Prostate gland (tissue), 2 donors: Measurements from ENCODE around the gene IL2. TPM values are rescaled to one million over a fixed set of nuclear protein-coding genes. Genes with fewer than 3 reads are reported as not detected.

ENCODE experiments used
- DNase-seq: peaks from one replicate; pipeline ENCODE4 v3.0.0-alpha.2; 2019; ENCODE audit warnings: low spot score
- H3K27ac ChIP-seq, 2 donors: fragments of 200-600 bp; sonication (generic); 2 replicates each; pipeline ENCODE4 v1.5.1; 2017 to 2019
- H3K27me3 ChIP-seq: fragments of 200-600 bp; sonication (generic); replicated peaks from 2 replicates; pipeline ENCODE4 v1.5.1; 2019; ENCODE audit not compliant: insufficient read depth
- H3K36me3 ChIP-seq, 2 donors: fragments of 200-600 bp; sonication (generic); 1 replicate in 1 of 2; 2 replicates in 1 of 2; pipeline versions ENCODE4 v1.5.1 to v1.8.1; 2017 to 2019
- H3K4me1 ChIP-seq: fragments of 200-600 bp; sonication (generic); replicated peaks from 2 replicates; pipeline ENCODE4 v1.5.1; 2019
- H3K4me3 ChIP-seq, 2 donors: fragments of 200-600 bp; sonication (generic); 2 replicates each; pipeline ENCODE4 v1.5.1; 2017 to 2019
- H3K9me3 ChIP-seq: fragments of 200-600 bp; sonication (generic); 2 replicates; pipeline ENCODE4 v1.5.1; 2017
- CTCF ChIP-seq, 4 experiments: fragments of 200-600 bp in 2 of 4; fragments of 450-650 bp in 2 of 4; sonication (generic) in 2 of 4; IDR thresholded peaks; 1 replicate in 3 of 4; 2 replicates in 1 of 4; pipeline ENCODE4 v1.5.1; 2016 to 2019; ENCODE audit warnings: antibody characterized with exemption in 4 of 4, mild to moderate bottlenecking in 2 of 4, moderate library complexity in 2 of 4
- POLR2A ChIP-seq: fragments of 450-650 bp; IDR thresholded peaks from one replicate; pipeline ENCODE4 v1.6.1; 2016; ENCODE audit warnings: antibody characterized with exemption, mild to moderate bottlenecking
- POLR2AphosphoS5 ChIP-seq: sonication (generic); formaldehyde crosslinking; IDR thresholded peaks from one replicate; pipeline ENCODE4 v1.6.1; 2017; ENCODE audit warnings: antibody characterized with exemption
- WGBS: methylation state at CpG from one replicate; pipeline ENCODE4 v1.1.5; 2018; 5-methylcytosine and 5-hydroxymethylcytosine counted together
- intact Hi-C: fragments of 100-400 bp; cut with DNase I; formaldehyde crosslinking; loops from one replicate; pipeline ENCODE4 v1.14.2; 2022
- total RNA-seq, 2 donors: library from RNA; depleted of rRNA; stranded (reverse); fragments of >200 nt; gene quantifications; one replicate each; pipeline ENCODE4 v1.1.0, GENCODE V29; 2016

The IL2 gene
- total RNA-seq, 2 donors from 2014 or later = not detected

GRCh38 chr4:122476126-122476525 is 19.6 kb upstream of the IL2 start:
- TF ChIP-seq POLR2A (no peak), CTCF (IDR thresholded peaks at IDR 0.05) (no peak), POLR2AphosphoS5 (no peak)
- intact Hi-C loops = no loop called here

GRCh38 chr4:122475233-122475632 is 18.7 kb upstream of the IL2 start:
- no peaks in the 10 kb centered on the region for H3K4me1 ChIP-seq
- no peaks in the 10 kb centered on the region for H3K36me3 ChIP-seq
- TF ChIP-seq POLR2AphosphoS5 (no peak), POLR2A (no peak), CTCF (IDR thresholded peaks at IDR 0.05) (no peak)
- no peak overlapping the region for H3K27ac ChIP-seq
- H3K27me3 ChIP-seq = no peaks in the 10 kb centered on the region
- WGBS = 88% methylated on average over 3 of the region's 3 CpGs
- intact Hi-C loops = no loop called here
- no peaks in the 10 kb centered on the region for H3K9me3 ChIP-seq
- DNase-seq = no peak
- H3K4me3 ChIP-seq = no peak overlapping the region

More at GRCh38 chr4:122476126-122476525, 19.6 kb upstream of the IL2 start:
- Histone ChIP-seq H3K4me1 (no peaks in the 10 kb centered on the region), H3K27ac (no peak overlapping the region), H3K36me3 (no peaks in the 10 kb centered on the region), H3K4me3 (no peak overlapping the region), H3K27me3 (no peaks in the 10 kb centered on the region), H3K9me3 (no peaks in the 10 kb centered on the region)
- 40% methylated on average over 1 of the region's 1 CpG for WGBS
- DNase-seq = no peak

GRCh38 chr4:122469457-122469856 is 12.9 kb upstream of the IL2 start:
- Histone ChIP-seq H3K4me3 (no peak overlapping the region), H3K27me3 (no peaks in the 10 kb centered on the region), H3K36me3 (no peaks in the 10 kb centered on the region), H3K27ac (no peak overlapping the region), H3K9me3 (no peaks in the 10 kb centered on the region), H3K4me1 (no peaks in the 10 kb centered on the region)
- DNase-seq = no peak
- no peak for TF ChIP-seq CTCF (IDR thresholded peaks at IDR 0.05)
- TF ChIP-seq POLR2AphosphoS5 = no peak
- TF ChIP-seq POLR2A = no peak
- intact Hi-C loops = no loop called here
- 92% methylated on average over 1 of the region's 1 CpG for WGBS

GRCh38 chr4:122458625-122459024 is 2.1 kb upstream of the IL2 start:
- DNase-seq = no peak
- Histone ChIP-seq H3K4me3 (no peak overlapping the region), H3K4me1 (no peaks in the 10 kb centered on the region), H3K9me3 (no peaks in the 10 kb centered on the region), H3K27ac (no peak overlapping the region), H3K36me3 (no peaks in the 10 kb centered on the region), H3K27me3 (no peaks in the 10 kb centered on the region)
- TF ChIP-seq POLR2A (no peak), POLR2AphosphoS5 (no peak), CTCF (IDR thresholded peaks at IDR 0.05) (no peak)
- WGBS = 36% methylated on average over 5 of the region's 5 CpGs
- intact Hi-C loops = no loop called here

GRCh38 chr4:122453384-122453995 is 3.0 kb downstream of the IL2 start:
- Histone ChIP-seq H3K4me3 (no peak overlapping the region), H3K9me3 (no peaks in the 10 kb centered on the region), H3K36me3 (no peaks in the 10 kb centered on the region), H3K27me3 (no peaks in the 10 kb centered on the region), H3K27ac (no peak overlapping the region), H3K4me1 (no peaks in the 10 kb centered on the region)
- TF ChIP-seq POLR2A (no peak), CTCF (IDR thresholded peaks at IDR 0.05) (no peak), POLR2AphosphoS5 (no peak)
- 36% methylated on average over 1 of the region's 1 CpG for WGBS
- no peak for DNase-seq
- intact Hi-C loops = no loop called here
